ENCODE measurements around the gene CETN2.
A peak's percentile ranks its signal among the peaks of the same experiment; 100 is the strongest.
"Not testable (repeated sequence)": the region's sequence is repeated elsewhere in the genome, so short reads cannot be mapped to it uniquely, and the experiment has no call there.

CETN2 gene

GRCh38 chrX:152821145-152821765, 9.3 kb downstream of the CETN2 start:
- ATAC-seq (replicated peaks) = no peak
- H3K27me3 Mint-ChIP-seq = peaks cover 11 to 15% of the 10 kb centered on the region in 2 donors
- no peaks in the 10 kb centered on the region for H3K9me3 Mint-ChIP-seq
- H3K4me1 Mint-ChIP-seq (ENCODE audit: low read depth in 2 of 2) = no peaks in the 10 kb centered on the region
- H3K27ac Mint-ChIP-seq = no peak overlapping the region
- no peak for DNase-seq
- no peak overlapping the region for H3K4me3 Mint-ChIP-seq
- no peaks in the 10 kb centered on the region for H3K36me3 Mint-ChIP-seq (ENCODE audit: insufficient read depth)

GRCh38 chrX:152819732-152820131, 10.8 kb downstream of the CETN2 start:
- Mint-ChIP-seq H3K27me3 (peaks cover 11 to 15% of the 10 kb centered on the region in 2 donors), H3K36me3 (ENCODE audit: insufficient read depth) (no peaks in the 10 kb centered on the region), H3K4me3 (no peak overlapping the region), H3K9me3 (no peaks in the 10 kb centered on the region), H3K27ac (no peak overlapping the region), H3K4me1 (ENCODE audit: low read depth in 2 of 2) (no peaks in the 10 kb centered on the region)
- DNase-seq (no peak), ATAC-seq (replicated peaks) (no peak)

- Mint-ChIP-seq H3K4me1 (ENCODE audit: low read depth in 2 of 2) (no peaks in the 10 kb centered on the region), H3K27ac (no peak overlapping the region), H3K27me3 (peaks cover 11 to 15% of the 10 kb centered on the region in 2 donors), H3K36me3 (ENCODE audit: insufficient read depth) (no peaks in the 10 kb centered on the region), H3K9me3 (no peaks in the 10 kb centered on the region), H3K4me3 (no peak overlapping the region)
- DNase-seq = no peak
- no peak for ATAC-seq (replicated peaks)
These were observed 11.3 kb downstream of the CETN2 start for GRCh38 chrX:152819266-152819665.

- Mint-ChIP-seq H3K36me3 (ENCODE audit: insufficient read depth) (no peaks in the 10 kb centered on the region), H3K27ac (no peak overlapping the region), H3K27me3 (peaks cover 11 to 15% of the 10 kb centered on the region in 2 donors), H3K4me1 (ENCODE audit: low read depth in 2 of 2) (no peaks in the 10 kb centered on the region), H3K4me3 (no peak overlapping the region), H3K9me3 (no peaks in the 10 kb centered on the region)
- no peak for DNase-seq
- no peak for ATAC-seq (replicated peaks)
These were observed 12.2 kb downstream of the CETN2 start for GRCh38 chrX:152818356-152818755.

DNA sequence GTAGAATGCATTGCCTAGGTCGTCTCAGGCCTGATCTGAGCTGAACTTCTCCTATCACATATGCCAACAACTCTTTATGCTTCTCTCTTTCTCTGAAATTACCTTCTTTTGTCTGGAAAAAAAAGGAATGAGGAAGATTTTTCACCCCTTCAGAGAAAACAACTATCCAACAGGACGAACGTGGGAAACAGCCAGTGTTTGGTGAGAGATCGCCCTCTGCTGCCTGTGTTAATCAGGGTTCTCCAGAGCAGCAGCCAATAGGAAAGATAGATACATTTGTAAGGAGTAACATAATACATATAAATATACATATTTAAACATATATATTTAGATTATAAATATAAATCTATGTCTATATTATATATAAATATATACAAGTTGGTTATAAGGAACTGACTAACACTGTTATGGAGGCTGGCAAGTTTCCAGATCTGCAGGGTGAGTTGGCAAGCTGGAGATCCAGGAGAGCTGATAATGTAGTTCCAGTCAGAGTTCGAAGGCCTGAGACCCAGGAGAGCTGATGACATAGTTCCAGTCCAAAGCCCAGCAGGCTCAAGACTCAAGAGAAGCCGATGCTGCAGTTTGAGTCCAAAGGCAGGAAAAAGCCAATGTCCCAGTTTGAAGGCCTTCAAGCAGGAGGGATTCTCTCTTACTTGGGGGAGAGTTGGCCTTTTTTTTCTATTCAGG, 13.3 kb downstream of the CETN2 start:
- Mint-ChIP-seq H3K36me3 (ENCODE audit: insufficient read depth) (no peaks in the 10 kb centered on the region), H3K27me3 (peaks cover 11 to 14% of the 10 kb centered on the region in 2 donors), H3K27ac (no peak overlapping the region), H3K4me3 (no peak overlapping the region), H3K9me3 (no peaks in the 10 kb centered on the region), H3K4me1 (ENCODE audit: low read depth in 2 of 2) (no peaks in the 10 kb centered on the region)
- DNase-seq (no peak), ATAC-seq (replicated peaks) (no peak)

- Mint-ChIP-seq H3K4me1 (ENCODE audit: low read depth in 2 of 2) (no peaks in the 10 kb centered on the region), H3K36me3 (ENCODE audit: insufficient read depth) (no peaks in the 10 kb centered on the region), H3K27ac (no peak overlapping the region), H3K9me3 (no peaks in the 10 kb centered on the region), H3K27me3 (peaks cover 10 to 12% of the 10 kb centered on the region in 2 donors), H3K4me3 (no peak overlapping the region)
- DNase-seq = no peak
- no peak for ATAC-seq (replicated peaks)
These were observed 16.5 kb downstream of the CETN2 start for GRCh38 chrX:152814048-152814447.

DNA sequence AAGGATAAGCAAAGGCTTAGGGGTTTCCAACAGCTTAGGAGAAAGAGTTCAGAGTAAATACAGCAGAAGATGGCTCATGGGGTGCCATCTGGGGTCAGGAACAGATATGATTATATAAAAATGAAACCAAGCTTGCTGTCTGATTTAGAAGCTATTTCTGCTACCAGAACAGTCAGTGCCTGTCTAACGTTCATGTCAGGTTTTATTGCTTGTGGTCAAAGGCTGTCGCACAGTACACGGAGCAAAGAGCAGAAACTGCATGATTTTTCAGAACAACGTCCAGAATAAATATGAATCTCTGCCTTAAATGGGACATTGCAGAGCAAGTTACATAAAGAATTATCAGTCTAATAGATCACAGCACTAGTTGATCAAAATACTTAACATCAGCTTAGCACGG, 17.4 kb downstream of the CETN2 start:
- Mint-ChIP-seq H3K27ac (peak overlapping the region in 1 of 2 donors; percentile 46), H3K4me3 (no peak overlapping the region), H3K27me3 (peaks cover 18 to 21% of the 10 kb centered on the region in 2 donors), H3K36me3 (ENCODE audit: insufficient read depth) (no peaks in the 10 kb centered on the region), H3K4me1 (ENCODE audit: low read depth in 2 of 2) (no peaks in the 10 kb centered on the region), H3K9me3 (no peaks in the 10 kb centered on the region)
- DNase-seq = no peak
- ATAC-seq (replicated peaks) = no peak

GRCh38 chrX:152810403-152810802, 20.2 kb downstream of the CETN2 start:
- Mint-ChIP-seq H3K36me3 (ENCODE audit: insufficient read depth) (no peaks in the 10 kb centered on the region), H3K4me1 (ENCODE audit: low read depth in 2 of 2) (no peaks in the 10 kb centered on the region), H3K27ac (no peak overlapping the region), H3K9me3 (no peaks in the 10 kb centered on the region), H3K27me3 (peaks cover 24 to 34% of the 10 kb centered on the region in 2 donors), H3K4me3 (no peak overlapping the region)
- DNase-seq (no peak), ATAC-seq (replicated peaks) (no peak)

DNA sequence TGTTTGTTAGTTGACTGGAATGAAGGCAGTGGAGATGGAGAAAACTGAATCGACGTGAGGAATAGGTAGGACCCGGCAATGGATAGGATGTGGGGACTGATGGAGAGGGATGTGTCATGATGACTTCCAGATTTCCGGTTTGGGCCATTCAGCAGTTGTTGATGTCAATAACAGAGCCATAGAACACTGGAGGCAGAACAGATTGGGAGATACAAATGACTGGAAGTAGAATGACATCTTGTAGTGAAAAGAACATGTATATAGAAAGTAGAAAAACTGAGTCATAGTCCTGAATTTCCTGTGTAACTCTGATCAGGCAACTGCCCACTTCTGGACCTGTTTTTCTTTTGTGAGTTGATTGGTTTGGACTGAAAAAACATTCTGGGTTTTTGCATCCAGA, 24.5 kb downstream of the CETN2 start:
- no peaks in the 10 kb centered on the region for H3K36me3 Mint-ChIP-seq (ENCODE audit: insufficient read depth)
- H3K4me3 Mint-ChIP-seq = no peak overlapping the region
- no peak for DNase-seq
- ATAC-seq (replicated peaks) = no peak
- peak overlapping the region in 1 of 2 donors; percentile 85 for H3K27ac Mint-ChIP-seq
- no peaks in the 10 kb centered on the region for H3K9me3 Mint-ChIP-seq
- H3K27me3 Mint-ChIP-seq = peaks cover 32 to 57% of the 10 kb centered on the region in 2 donors
- no peaks in the 10 kb centered on the region for H3K4me1 Mint-ChIP-seq (ENCODE audit: low read depth in 2 of 2)

- H3K4me1 Mint-ChIP-seq (ENCODE audit: low read depth in 2 of 2) = no peaks in the 10 kb centered on the region
- DNase-seq = no peak
- no peaks in the 10 kb centered on the region for H3K36me3 Mint-ChIP-seq (ENCODE audit: insufficient read depth)
- peaks cover 9 to 18% of the 10 kb centered on the region in 2 donors for H3K27me3 Mint-ChIP-seq
- ATAC-seq (replicated peaks) = no peak
- H3K4me3 Mint-ChIP-seq = no peak overlapping the region
- H3K9me3 Mint-ChIP-seq = no peaks in the 10 kb centered on the region
- H3K27ac Mint-ChIP-seq = no peak overlapping the region
These were observed 31.6 kb downstream of the CETN2 start for GRCh38 chrX:152798945-152799344.

DNA sequence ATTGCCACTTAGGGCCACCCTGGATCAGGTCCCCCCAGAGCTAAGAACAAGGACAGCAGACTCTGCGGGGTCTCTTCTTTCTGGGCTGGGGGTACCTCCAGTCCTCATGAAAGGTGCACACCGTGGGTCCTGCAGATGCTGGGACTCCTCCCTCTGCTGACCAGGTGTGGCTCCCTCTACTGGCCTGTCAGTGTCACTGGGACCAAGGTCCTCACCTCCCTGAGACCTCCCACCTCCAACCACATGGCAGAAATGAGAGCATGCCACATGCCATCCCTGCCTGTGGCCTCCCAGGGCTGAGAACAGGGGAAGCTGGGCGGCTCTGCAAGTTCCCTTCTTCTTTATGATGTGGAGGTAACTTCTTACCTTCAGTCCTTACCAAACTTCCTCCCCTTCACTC, 43.5 kb downstream of the CETN2 start:
- not testable (repeated sequence) for H3K36me3 Mint-ChIP-seq (ENCODE audit: insufficient read depth); H3K4me3 Mint-ChIP-seq

More for the DNA sequence above, 43.5 kb downstream of the CETN2 start:
- DNase-seq; H3K27ac Mint-ChIP-seq; ATAC-seq (replicated peaks); H3K4me1 Mint-ChIP-seq (ENCODE audit: low read depth in 2 of 2); H3K27me3 Mint-ChIP-seq; H3K9me3 Mint-ChIP-seq: not testable (repeated sequence)

Measured in effector memory CD8-positive, alpha-beta T cell (primary cell).